Nucleus accumbens (tissue), 56 donors: Measurements from ENCODE around the gene NHERF2.
A peak's percentile ranks its signal among the peaks of the same experiment; 100 is the strongest.

Experiments
- DNase-seq, 56 donors: peaks; one replicate each; lab custom pipeline; 2025; lab: John Stamatoyannopoulos, UW

The NHERF2 gene

DNA sequence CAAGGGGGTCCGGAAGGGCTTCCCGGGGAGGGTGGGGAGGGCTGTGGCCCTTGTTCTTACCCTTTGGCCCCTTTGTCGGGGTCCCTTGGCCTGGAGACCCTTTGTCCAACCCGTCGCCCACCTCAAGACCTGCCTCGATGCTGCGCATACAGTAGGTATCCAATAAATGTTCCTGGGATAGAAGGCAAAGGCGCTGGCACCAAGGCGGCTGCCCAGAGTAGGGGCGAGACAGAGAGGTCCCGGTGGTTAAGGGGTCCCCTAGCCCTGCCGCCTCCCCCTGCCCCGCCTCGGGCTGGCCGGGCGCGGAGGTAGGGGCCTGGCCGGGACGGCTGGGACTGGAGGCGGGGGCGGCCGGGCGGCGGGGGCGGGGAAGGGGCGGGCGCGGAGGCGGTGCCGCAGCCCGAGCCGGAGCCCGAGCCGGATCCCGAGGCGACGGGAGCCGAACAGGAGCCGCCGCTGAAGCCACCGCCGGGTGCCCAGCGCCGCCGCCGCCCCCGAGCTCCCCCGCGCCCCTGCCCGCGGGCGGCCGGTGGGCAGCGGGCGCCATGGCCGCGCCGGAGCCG, at the start of gene NHERF2:
Gene NHERF2 (plus strand): TSS at position 442 of the 563 bp plus-strand sequence. CDS start 104 bp downstream, at position 546.
- DNase-seq = peak in 10 of 56 donors; percentile 4 to 58 (median 20)

DNA sequence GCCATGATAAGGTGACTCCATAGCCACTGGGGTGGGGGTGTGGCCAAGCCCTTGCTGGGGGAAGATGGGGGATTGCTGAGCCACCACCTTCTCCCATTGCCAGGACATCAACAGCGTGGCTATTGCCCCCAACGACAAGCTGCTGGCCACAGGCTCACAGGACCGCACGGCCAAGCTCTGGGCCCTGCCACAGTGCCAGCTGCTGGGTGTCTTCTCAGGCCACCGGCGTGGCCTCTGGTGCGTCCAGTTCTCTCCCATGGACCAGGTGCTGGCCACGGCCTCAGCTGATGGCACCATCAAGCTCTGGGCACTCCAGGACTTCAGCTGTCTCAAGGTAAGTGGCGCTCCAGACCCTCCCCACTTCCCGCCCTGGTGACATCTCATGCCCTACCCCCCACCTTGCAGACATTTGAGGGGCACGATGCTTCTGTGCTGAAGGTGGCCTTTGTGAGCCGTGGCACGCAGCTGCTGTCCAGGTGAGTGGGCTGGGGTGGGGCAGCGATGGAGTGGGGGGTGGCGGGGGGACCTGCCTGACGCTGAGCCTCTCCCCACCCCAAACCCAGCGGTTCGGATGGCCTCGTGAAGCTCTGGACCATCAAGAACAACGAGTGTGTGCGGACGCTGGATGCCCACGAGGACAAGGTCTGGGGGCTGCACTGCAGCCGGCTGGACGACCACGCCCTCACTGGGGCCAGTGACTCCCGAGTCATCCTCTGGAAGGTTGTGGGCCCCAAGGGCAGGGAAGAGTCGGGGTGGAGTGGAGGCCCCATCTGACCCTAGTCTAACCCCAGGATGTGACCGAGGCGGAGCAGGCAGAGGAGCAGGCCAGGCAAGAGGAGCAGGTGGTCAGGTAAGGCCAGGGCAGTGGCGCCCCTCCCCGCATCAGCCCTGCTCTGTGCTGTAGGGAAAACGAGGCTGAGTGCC, 49.5 kb upstream of the NHERF2 start:
- DNase-seq = no peak

DNA sequence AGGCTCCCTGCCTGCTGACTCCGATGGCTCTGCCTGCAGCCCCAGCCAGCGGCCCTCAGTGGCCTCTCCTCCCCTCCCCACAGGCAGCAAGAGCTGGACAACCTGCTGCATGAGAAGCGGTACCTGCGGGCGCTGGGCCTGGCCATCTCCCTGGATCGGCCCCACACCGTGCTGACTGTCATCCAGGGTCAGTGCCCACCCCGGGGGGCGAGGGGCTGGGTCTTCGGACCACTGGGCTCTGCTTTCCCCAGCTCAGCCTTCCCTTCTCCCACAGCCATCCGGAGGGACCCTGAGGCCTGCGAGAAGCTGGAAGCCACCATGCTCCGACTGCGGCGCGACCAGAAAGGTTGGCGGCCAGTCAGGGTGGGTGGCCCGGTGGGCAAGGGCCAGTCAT, 48.8 kb upstream of the NHERF2 start:
- DNase-seq = no peak

DNA sequence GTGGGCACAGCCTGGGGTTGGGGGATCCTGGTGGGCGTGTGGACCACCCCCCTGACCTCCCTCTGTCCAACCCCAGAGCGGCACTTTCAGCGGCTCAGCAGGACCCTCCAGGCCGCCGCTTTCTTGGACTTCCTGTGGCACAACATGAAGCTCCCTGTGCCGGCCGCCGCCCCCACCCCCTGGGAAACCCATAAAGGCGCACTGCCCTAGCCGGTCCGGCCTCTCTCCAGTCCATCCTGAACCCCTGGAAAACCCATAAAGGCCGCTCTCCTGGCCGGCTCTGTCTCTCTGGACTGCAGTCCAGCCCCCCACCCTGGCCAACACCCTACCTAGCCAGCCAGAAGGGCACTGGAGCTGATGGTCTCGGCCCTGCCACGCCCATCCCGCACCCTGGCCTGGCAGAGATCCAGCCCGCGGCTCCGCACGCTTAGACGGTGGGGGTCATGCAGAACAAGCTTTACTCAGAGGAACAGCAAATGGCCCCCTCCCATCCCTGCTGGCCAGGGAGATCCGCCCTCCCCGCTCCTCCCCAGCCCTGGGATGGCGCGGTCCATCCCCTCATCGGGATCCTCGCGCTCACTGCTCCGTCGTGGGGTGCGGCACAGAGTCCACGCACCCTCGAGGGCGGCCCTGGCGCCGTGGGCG, 48.1 kb upstream of the NHERF2 start:
- no peak for DNase-seq

DNA sequence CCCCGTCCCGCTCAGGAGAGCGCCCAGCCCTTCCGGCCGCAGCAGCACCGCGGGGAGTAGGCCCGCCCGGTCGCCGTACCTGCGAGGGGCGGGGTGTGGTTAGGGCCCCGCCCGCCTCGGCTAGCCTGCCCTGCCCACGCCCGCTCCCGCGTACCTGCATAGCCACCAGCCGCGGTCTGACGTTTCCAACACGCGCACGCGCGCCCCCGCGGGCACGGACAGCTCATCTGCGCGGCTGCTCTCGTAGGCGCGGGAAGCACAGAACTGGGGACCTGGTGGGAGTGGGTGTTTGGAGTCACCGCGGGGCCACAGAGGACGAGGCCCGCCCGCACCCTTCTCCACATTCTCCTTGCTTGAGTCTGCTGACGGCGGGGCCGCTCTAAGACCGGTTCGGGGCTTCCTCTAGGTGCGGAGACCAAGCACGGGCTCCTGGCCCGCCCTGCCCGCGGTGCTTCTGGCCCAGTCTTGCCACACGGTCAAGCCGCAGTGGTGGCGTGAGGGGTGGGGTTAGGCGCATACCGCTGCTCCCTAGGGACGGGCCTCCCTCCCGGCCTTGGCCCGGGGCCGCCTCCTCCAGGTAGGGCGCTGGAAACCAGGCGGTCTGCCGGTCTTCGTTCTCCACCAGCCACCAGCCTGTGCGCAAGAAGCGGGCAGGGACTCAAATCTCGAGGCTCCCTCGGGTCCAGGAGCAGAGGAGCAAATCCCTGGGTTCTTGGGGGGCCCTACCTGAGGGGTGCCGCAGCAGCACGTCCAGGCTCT, 47.3 kb upstream of the NHERF2 start:
- peak in 6 of 56 donors; percentile 7 to 40 (median 22) for DNase-seq

DNA sequence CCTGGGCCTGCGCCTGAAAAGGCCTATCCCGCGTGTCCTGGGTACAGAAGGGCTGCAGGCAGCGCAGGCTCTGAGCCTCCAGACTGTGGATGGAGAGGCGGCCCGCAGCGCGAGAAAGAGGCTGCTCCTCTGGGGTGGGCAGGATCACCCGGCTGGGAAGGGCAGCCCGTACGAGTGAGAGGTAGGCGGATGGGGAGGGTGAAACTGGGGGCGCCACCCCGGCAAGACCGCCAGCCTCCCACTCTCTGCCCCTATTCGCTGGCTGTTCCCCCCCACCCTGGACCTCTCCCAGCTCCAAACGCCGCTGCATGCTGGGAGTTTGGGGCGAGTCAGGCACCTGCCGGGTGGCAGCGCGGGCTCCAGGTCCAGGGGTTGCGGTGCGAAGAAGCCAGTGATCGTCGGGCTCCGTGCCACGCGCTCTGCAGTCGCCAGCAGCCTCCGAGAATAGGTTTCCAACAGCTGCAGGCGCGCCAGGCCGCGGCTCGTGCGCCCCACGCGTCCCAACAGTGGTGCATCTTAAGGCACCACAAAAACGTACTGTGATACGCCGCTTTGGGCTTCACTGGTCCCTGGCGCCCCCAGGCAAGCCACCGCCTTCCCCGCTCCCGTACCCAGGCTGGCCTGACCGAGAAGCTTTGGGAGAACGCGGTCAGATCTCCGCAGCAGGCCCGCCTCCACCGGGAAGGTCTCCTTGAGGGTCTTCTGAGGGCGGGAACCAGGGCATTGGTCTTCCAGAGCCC, 46.5 kb upstream of the NHERF2 start:
- DNase-seq = peak in 2 of 56 donors; percentile 14 to 21

DNA sequence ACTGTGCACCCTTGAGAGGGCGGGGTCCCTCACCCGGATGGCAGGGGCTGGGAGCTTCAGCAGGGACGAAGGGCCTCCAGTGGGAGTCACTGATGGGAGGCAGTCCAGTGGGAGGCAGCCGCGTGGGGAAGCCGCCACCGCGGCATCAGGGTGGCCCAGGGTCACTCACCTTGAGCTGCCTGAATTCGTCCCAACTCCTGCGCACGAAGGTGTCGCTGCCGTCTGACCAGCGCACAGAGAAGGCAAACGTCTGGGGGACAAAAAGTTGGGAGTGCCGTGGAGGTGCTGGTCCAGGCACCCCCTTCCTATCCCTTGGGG, 46.0 kb upstream of the NHERF2 start:
- no peak for DNase-seq

DNA sequence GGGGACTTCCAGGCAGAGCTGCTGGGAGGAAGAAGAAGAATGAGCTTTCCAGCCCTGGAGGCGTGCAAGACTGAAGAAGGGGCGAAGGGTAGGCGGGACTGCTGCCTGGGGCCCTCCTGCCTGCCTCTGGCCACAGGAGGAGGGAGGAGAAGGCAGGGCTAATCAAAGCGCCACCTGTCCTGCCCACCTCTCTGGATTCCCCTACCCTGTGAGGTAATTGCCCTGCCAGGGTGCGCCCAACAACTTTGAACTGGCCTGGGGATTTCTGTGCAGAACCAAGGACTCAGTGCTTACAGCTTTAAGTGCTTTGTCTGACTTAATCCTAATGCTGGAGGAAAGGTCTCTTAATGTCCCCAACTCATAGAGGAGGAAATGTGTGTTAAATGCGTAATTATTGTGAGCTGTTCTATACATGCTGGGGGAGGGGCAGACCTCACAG, 45.3 kb upstream of the NHERF2 start, which contains the start of gene NOXO1:
Gene NOXO1 (minus strand): TSS at position 72 of the 439 bp plus-strand sequence. CDS start 290 bp downstream, outside the sequence.
- no peak for DNase-seq

DNA sequence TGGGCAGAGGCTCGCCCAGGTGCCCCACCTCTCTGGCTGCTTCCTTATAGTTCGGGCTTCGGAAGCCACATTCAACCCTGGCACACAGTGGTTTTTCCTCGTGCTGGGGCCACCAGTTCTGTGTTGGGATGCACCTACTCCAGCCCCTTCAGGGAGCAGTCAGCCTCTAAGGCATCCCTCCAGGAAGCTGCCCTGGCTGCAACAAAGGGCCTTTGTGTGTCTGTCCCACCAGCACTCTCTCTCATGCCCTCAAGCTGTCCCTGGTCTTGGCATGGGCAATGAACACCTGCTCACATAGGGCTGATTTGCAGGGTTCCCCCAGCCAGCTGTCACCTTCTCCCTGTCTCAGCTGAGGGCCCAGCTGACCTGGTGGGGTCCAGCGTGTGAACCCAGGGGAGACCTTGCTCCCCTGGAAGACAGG, 44.7 kb upstream of the NHERF2 start:
- DNase-seq = peak in 22 of 56 donors; percentile 6 to 58 (median 20)

DNA sequence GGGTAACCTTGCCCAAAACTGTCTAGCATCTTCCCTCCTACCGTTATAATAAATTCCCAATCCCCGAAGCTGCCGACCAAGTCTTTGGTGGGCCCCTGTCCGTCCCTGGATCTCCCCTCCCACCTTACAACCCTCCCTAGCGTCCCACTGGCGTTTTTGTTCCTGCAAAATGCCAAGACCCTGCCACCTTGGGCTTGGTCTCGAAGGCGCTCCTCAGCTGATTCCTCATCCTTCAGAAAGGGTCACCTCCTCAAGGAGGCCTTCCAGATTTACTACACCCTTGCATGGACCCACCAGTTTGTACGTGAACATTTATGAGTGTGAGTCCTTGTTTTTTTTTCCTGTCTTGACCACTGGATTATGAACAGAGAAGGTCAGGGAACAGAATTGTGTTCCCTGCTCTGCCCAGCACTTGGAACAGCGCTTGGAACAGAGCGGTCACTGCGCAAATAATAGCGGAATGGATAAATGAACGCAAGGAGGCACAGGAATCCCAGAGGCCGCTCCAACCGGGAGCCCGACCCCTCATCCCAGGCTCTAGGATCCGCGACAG, 43.6 kb upstream of the NHERF2 start:
- no peak for DNase-seq

DNA sequence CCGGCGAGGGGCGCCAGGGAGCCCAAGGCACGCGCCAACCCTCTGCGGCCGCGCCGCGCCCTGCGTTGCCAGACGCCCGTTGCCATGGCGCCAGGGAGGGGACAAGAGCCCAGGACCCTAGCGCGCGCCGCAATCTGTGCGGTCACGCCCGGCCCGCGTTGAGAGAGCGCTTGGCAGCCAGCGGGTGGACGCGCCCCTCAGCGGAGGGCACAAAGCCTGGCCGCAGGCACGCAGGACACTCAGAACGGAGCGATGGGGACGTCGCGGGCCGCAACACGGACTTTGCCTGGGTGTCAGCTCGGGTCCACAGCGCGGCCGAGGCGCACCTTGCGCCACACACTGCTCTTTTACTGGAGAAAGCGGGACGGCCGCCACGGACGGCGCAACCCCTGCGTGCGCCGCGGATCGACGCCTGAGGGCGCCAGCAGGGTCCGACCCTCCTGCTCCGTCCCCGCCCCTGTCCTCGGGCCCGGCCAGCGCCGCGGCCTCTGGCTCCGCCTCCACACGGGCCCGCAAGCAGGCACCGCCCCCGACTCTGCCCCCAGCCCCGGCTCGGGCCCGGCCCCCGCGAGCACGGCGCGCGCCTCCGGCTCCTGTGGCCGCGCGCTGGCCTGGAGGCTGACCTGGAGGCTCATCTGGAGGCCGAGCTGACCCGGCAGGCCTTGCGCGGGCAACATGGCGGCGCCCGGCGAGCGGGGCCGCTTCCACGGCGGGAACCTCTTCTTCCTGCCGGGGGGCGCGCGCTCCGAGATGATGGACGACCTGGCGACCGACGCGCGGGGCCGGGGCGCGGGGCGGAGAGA, 43.0 kb upstream of the NHERF2 start, which contains the start of gene GFER:
Gene GFER (plus strand): TSS at position 650 of the 803 bp plus-strand sequence. CDS start 26 bp downstream, at position 676.
- peak in 55 of 56 donors; percentile 36 to 91 (median 77) for DNase-seq

DNA sequence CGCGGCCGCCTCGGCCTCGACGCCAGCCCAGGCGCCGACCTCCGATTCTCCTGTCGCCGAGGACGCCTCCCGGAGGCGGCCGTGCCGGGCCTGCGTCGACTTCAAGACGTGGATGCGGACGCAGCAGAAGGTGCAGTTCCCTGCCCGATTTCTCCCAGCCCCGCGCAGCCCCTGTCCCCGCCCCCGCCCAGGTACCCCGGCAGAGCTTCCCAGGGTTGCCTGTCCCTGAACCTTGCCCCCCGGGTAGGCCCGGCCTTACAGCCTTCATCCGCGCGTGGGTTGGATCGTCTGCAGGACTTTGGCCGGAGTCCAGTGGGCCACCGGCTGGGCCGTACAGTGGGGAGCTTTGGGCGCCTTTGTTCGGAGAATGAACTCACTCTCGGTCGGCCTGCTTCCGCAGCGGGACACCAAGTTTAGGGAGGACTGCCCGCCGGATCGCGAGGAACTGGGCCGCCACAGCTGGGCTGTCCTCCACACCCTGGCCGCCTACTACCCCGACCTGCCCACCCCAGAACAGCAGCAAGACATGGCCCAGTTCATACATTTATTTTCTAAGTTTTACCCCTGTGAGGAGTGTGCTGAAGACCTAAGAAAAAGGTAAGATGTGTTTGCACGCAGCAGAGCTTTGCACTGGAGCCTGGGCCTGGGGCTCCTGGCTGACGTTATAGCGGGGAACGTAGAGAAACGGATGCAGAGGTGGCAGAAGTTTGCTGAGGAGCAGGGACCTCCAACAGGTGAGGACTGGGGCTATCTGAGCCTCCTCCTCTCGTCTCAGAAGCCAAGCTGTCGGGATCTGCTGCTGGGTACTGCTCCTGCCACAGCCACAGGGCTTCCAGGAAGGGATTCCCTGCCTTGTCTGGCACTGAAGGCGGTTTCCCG, 42.1 kb upstream of the NHERF2 start:
- peak in 12 of 56 donors; percentile 34 to 59 (median 50) for DNase-seq

DNA sequence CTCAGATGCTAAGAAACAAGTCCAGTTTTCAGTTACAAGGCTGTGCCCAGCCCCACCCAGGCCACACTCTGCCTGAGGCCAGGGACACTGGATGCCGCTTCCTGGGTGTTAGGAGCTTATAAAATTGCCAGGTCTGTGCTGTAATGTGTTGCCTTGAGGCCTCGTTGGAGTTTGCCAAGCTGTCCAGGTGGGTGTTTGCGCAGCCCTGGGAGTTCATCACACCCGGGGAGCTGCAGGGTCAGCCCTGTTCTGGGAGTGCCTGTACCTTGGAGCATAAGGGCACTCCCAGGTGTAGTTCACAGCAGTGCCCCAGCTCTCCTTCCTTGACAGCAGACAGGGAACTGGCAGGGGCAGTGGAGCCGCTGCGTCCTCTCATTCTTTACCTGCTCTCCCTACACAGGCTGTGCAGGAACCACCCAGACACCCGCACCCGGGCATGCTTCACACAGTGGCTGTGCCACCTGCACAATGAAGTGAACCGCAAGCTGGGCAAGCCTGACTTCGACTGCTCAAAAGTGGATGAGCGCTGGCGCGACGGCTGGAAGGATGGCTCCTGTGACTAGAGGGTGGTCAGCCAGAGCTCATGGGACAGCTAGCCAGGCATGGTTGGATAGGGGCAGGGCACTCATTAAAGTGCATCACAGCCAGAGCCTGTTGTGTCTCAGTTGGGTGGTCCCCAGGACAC, 41.1 kb upstream of the NHERF2 start:
- DNase-seq = no peak

DNA sequence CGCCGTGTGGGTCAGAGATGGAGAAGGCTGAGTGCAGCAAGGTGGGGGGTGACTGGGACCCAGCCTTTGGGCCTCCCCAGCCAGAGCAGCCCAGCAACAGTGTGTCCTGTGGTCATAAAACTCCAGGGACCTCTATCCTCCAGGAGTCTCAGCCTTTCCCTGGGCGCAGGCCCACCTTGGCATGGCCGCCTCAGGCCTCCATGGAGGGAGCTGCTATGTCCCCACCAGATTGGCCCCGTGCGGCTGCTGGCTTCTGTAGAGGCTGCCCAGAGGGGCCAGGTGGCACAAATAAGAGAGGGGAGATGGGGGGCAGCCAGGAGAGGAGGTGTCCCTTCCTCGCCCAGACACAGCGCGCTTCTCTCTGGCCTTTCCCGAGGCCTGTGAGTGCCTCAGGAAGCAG, 39.5 kb upstream of the NHERF2 start:
- no peak for DNase-seq

DNA sequence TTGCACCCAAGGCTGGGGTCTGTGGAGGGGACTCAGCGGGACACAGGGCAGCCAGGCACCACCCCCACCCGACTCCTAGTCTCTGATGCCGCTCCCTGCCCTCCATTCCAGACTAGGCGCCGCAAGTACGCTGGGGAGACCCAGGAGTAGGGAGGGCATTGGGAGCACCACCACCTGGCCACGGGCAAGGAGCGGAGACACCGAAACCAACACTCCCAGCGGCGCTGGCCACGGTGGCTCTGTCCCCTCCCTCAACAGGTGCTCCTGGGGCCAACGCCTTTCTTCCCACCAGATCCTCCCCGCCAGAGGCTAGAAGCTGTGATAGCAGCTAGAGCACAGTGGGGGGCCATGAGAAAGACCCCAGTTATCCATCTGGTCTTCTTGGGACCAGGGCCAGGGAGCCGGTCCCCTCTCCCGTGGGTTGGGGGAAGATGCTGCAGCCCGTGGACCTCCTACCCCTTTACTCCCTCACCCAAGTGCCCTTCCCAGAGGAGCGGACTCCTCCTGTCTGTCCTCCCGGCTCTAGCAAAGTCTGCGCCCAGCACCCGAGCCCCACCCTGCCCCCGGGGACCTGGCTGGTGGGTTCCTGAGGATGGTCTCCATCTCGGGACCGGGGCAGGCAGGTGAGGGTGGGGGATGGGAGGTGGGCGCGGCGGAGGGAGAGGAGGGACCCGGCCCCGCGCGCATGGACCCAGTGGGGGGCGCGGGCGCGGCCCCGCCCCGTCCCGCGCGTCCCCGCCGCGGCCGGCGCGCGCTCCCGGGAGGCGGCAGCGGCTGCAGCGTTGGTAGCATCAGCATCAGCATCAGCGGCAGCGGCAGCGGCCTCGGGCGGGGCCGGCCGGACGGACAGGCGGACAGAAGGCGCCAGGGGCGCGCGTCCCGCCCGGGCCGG, 37.2 kb upstream of the NHERF2 start, which contains the start of gene SYNGR3:
Gene SYNGR3 (plus strand): TSS at position 762 of the 892 bp plus-strand sequence. CDS start 133 bp downstream, outside the sequence.
- peak in 1 of 56 donors; percentile 24 for DNase-seq

DNA sequence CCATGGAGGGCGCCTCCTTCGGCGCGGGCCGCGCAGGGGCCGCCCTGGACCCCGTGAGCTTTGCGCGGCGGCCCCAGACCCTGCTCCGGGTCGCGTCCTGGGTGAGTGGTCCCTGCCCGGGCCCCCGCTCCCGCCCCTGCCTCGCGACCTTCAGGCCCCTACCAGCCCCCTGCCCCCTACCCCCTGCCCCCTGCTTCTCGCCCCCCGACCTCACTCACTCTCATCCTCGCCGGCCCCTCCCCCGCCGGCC, 36.7 kb upstream of the NHERF2 start:
- no peak for DNase-seq
